Activated T-helper 2 cell treated with anti-CD3 and anti-CD28 coated beads, Interferon-gamma antibody, Interleukin-2, Interleukin-4, amounts not matched to agents 10 μg/mL and 5 μg/mL and 100 μg/mL, durations not matched to agents 14 hours and 24 hours and 36 hours (primary cell): ENCODE measurements around the gene CASZ1. TPM values are rescaled to one million over a fixed set of nuclear protein-coding genes. Genes with fewer than 3 reads are reported as not detected.

Source experiments
- DNase-seq: peaks from one replicate; pipeline ENCODE4 v3.0.0; 2021; ENCODE audit warnings: low spot score
- H3K27ac Mint-ChIP-seq: one replicate; pipeline ENCODE4 v1.8.0; 2021; ENCODE audit warnings: mixed read lengths
- H3K27me3 Mint-ChIP-seq: one replicate; pipeline ENCODE4 v1.8.0; 2021; ENCODE audit warnings: low read depth, mixed read lengths
- H3K36me3 Mint-ChIP-seq: one replicate; pipeline ENCODE4 v1.8.0; 2021; ENCODE audit warnings: low read depth, mixed read lengths
- H3K4me1 Mint-ChIP-seq: one replicate; pipeline ENCODE4 v1.8.0; 2021; ENCODE audit warnings: low read depth, mixed read lengths
- H3K4me3 Mint-ChIP-seq: one replicate; pipeline ENCODE4 v1.8.0; 2021; ENCODE audit warnings: low read depth, mild to moderate bottlenecking, moderate library complexity, mixed read lengths
- H3K9me3 Mint-ChIP-seq: one replicate; pipeline ENCODE4 v1.8.0; 2021; ENCODE audit warnings: mixed read lengths
- intact Hi-C: fragments of 100-400 bp; cut with micrococcal nuclease; formaldehyde crosslinking; loops from one replicate; pipeline ENCODE4 v1.15.1; 2023
- total RNA-seq: library from RNA; stranded (reverse); gene quantifications from 2 replicates; pipeline ENCODE4 v1.2.3, GENCODE V29; 2022

Gene CASZ1
- total RNA-seq, 1 donor from 2014 or later: 9.9 TPM

DNA sequence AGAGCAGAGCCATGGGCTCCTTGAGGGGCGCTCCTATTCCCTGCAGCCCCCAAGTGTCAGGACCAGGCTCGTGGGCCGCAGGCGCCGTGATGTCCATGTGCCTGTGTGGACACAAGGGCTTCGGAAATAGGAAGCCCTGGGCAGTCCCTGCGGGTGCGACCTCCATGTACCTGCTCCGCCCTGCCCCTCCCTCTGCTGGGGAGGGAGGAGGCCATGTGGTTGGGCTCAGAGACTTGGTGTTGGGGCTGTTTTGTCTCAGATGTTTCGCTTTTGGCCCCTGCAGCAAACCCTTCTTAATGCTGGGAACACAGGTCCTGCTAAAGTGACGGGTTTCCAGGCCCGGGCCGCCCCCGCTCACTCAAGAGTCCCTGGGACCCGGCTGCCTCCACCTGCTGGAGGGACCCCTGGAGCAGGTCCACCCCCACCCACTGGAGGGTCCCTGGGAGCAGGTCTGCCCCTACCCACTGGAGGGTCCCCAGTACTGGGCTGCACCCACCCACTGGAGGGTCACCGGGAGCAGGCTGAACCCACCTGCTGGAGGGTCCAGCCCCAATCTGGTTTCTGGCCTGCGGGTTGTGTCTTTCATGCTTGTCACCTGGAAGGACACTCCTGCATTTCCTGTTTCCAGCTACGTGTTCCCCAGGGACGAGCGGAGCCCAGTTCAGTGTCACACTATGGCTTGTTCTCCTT lies 165.2 kb downstream of the CASZ1 start:
- intact Hi-C loops: no loop called here
- no peak overlapping the region for H3K27ac Mint-ChIP-seq

DNA sequence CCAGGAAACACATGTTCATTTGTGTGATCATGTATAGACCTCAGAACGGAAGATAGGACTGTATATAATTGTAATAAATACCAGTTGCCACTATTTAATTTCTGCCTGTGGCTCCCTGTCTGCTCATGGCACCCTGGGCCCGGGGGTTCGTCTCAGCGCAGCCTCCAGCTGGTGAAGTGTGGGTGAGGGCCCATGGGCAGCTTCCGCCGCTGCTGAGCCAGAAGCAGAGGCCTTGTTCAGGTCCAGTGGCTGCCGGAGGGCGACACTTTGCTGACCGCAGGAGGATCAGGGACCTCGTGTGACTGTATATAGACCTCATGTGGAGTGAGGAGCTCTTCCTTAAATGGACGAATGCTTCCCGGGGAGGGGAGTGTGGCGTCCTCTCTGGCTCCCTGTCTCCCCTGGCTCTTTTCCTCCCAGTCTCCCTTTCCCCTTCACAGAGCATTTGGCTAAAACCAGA lies 165.8 kb downstream of the CASZ1 start:
- no peaks in the 10 kb centered on the region for H3K36me3 Mint-ChIP-seq
- intact Hi-C loops: no loop called here
- DNase-seq: no peak
- no peaks in the 10 kb centered on the region for H3K27me3 Mint-ChIP-seq
- no peaks in the 10 kb centered on the region for H3K9me3 Mint-ChIP-seq
- no peak overlapping the region for H3K27ac Mint-ChIP-seq
- H3K4me1 Mint-ChIP-seq: no peaks in the 10 kb centered on the region
- H3K4me3 Mint-ChIP-seq: no peak overlapping the region

More for the DNA sequence above, 165.2 kb downstream of the CASZ1 start:
- DNase-seq: no peak
- H3K27me3 Mint-ChIP-seq: no peaks in the 10 kb centered on the region
- H3K4me1 Mint-ChIP-seq: no peaks in the 10 kb centered on the region
- no peaks in the 10 kb centered on the region for H3K36me3 Mint-ChIP-seq
- no peak overlapping the region for H3K4me3 Mint-ChIP-seq
- H3K9me3 Mint-ChIP-seq: no peaks in the 10 kb centered on the region

DNA sequence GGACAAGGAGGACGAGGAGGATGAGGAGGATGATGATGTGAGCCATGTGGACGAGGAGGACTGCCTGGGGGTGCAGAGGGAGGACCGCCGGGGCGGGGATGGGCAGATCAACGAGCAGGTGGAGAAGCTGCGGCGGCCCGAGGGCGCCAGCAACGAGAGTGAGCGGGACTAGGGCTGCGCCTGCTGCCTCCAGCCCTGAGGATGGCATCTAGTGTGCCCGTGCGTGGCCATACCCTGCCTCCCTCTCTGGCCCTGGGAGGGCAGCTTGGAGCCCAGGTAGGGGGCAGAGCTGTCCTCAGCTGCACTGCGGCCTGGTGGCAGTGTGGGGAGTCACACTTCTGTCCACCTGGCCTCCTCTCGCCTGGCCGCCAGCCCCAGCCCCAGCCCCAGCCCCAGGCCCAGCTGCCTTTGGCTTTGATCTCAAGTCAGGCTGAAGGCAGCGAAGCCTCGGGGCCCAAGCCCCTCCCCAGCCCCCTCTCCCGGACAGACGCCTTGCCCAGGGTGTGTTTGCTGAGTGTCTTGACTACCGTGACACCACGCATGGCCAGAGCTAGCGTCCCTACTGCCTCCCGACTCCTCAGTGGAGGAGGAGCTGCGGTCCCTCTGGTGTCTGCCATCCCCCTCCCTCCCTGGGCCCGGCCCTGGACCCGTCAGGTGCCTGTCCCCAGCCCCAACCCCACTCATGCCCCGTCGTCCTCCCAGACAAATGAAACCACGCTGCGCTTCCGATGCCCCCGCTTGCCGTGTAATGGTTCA lies 166.5 kb downstream of the CASZ1 start:
- intact Hi-C loops: no loop called here
- H3K4me1 Mint-ChIP-seq: no peaks in the 10 kb centered on the region
- H3K27ac Mint-ChIP-seq: no peak overlapping the region
- H3K36me3 Mint-ChIP-seq: no peaks in the 10 kb centered on the region
- H3K4me3 Mint-ChIP-seq: no peak overlapping the region
- DNase-seq: no peak
- H3K9me3 Mint-ChIP-seq: no peaks in the 10 kb centered on the region
- no peaks in the 10 kb centered on the region for H3K27me3 Mint-ChIP-seq

DNA sequence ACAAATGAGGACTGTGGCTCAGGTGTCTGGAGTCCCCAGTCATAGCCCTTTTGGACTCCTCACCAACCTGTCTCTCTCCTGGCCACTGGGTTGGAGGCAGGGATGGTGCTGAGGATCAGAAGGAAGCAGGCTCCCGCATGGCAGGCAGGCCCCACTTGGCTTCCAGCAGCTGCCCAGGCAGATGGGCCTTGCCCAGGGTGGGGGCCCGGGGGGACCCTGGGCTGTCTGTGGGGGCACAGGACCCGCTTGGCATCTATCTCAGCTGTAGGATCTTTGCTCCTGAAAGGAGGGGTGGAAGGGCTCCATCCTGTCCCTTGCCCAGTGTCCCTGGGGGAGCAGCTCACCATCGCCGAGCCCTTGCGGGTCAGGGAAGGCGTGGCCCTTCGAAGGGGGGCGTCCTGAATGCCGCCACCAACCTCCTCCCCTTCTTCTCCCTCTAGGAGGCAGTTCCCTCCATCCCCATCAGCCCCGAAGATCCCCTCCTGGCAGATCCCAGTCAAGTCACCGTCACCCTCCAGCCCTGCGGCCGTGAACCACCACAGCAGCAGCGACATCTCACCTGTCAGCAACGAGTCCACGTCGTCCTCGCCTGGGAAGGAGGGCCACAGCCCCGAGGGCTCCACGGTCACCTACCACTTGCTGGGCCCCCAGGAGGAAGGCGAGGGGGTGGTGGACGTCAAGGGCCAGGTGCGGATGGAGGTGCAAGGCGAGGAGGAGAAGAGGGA lies 167.2 kb downstream of the CASZ1 start:
- Mint-ChIP-seq H3K27ac (no peak overlapping the region), H3K36me3 (no peaks in the 10 kb centered on the region), H3K9me3 (no peaks in the 10 kb centered on the region), H3K27me3 (no peaks in the 10 kb centered on the region), H3K4me3 (no peak overlapping the region), H3K4me1 (no peaks in the 10 kb centered on the region)
- DNase-seq: no peak
- intact Hi-C loops: no loop called here

DNA sequence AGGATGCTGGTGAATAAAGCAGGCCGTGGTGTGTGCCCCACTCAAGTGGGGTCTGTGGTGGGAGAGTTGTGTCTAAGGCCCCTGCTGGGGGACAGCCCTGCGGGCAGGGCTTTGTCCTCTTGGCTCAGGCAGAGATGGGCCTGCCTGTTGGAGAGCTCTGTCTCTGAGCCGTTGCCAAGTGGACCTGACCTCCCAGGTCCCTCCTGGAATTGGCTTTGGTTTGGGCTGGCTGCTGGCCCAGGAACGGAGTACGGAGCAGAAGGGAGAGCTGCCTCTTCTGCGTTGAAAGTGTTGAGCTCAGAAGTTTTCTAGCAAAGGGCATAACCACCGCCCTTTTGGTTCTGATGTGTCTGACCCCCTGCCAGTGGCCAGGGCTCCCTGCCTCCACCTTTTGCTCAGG lies 167.8 kb downstream of the CASZ1 start:
- intact Hi-C loops: no loop called here
- no peak for DNase-seq
- Mint-ChIP-seq H3K9me3 (no peaks in the 10 kb centered on the region), H3K27me3 (no peaks in the 10 kb centered on the region), H3K4me3 (no peak overlapping the region), H3K36me3 (no peaks in the 10 kb centered on the region), H3K4me1 (no peaks in the 10 kb centered on the region), H3K27ac (no peak overlapping the region)

DNA sequence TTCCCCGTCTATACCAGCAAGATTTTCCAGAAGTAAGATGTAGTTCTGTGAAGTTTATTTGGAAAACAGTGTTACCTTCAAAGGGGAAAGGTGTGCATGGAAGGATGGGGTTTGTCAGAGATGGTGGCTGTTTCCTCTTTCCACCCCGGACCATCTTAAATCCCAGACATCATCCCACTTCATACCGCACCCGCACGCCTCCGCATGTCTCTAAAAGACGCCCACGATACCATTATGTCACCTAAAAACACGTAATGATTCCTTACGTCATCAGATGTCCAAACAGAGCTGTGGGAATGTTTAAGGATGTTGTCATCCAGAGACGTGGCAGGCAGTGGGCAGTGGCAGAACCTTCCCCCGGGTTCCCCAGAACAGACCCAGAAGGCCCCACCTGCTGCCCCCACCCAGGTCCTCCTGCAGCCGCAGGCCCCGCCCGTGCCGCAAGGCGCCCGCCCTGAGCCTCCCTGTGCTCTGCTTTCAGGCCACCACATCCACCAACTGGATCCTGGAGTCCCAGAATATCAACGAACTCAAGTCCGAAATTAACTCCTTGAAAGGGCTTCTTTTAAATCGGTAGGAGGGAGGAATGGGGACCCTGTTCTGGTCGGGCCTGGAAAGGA lies 169.5 kb downstream of the CASZ1 start:
- H3K4me3 Mint-ChIP-seq: no peak overlapping the region
- H3K4me1 Mint-ChIP-seq: no peaks in the 10 kb centered on the region
- no peaks in the 10 kb centered on the region for H3K27me3 Mint-ChIP-seq
- H3K9me3 Mint-ChIP-seq: no peaks in the 10 kb centered on the region
- no peaks in the 10 kb centered on the region for H3K36me3 Mint-ChIP-seq
- no peak for DNase-seq
- intact Hi-C loops: no loop called here
- H3K27ac Mint-ChIP-seq: no peak overlapping the region

DNA sequence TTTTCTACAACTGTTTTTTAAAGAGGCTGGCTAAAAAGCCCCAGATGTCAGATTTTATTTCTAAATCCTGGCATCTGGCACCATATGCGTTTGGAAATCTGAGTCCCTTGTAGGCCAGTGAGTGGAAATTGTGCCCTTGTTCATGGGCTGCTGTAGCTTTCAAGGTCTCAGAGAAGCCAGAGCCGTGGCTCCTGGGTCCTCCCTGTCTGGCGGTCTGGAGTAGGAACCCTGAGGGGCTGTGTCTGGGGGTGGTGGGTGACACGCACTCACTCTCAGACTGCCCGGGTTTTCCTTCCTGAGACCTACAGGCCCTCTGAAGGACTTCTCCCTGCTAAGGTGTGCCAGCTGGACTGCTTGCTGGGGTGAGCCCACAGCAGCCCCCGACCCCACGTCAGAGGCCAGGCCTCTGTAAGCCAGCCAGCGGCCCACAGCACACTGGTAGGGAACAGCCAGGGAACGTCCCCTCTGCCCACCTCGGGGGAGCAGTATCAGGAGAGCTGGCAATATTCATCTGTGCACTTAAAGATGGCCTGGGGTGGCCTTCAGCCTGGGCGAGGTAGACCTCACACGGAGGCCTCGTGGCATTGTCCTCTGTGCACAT lies 170.2 kb downstream of the CASZ1 start:
- Mint-ChIP-seq H3K9me3 (no peaks in the 10 kb centered on the region), H3K4me1 (no peaks in the 10 kb centered on the region), H3K27me3 (no peaks in the 10 kb centered on the region), H3K27ac (no peak overlapping the region), H3K4me3 (no peak overlapping the region), H3K36me3 (no peaks in the 10 kb centered on the region)
- no peak for DNase-seq
- intact Hi-C loops: no loop called here

DNA sequence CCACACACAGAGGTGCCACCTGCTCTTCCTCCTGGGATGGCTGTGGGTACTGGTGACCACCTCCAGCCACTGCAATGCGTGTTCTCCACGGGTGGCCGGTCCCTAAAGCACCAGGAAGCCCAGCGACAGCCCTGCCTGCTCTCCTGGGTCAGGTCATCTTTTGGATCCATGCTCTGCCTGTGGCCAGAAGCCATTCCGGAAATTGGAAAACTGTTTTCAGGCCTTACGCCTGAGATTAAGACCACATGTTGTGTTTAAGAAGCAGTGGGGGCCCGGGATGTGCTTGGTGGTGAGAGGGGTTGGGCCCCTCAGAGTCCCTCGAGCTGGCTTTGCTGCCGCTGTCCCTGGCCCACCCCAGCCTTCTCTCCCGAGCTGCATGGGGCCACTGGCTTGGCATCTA lies 170.9 kb downstream of the CASZ1 start:
- intact Hi-C loops: no loop called here
- H3K27me3 Mint-ChIP-seq: no peaks in the 10 kb centered on the region
- H3K27ac Mint-ChIP-seq: no peak overlapping the region
- no peaks in the 10 kb centered on the region for H3K4me1 Mint-ChIP-seq
- no peaks in the 10 kb centered on the region for H3K9me3 Mint-ChIP-seq
- no peak for DNase-seq
- H3K4me3 Mint-ChIP-seq: no peak overlapping the region
- no peaks in the 10 kb centered on the region for H3K36me3 Mint-ChIP-seq

DNA sequence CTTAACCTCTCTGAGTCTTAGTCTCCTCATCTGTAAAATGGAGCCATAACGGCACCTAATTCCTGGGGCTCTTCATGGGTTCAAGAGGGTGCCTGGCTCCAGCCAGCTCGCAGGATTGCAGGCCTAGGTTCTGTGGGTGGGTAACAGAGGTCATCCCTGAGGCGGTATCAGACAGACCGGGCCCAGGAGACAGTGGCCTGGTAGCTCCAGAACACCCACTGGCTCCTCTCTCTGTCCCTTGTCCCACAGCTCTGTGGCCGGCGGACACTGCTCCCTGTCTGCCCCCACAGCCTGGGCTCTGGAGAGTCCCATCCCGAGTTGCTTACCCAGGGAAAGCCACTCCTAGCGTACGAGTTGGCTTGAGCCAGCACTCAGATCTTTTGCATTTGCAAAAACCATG lies 171.4 kb downstream of the CASZ1 start:
- H3K4me3 Mint-ChIP-seq: no peak overlapping the region
- H3K36me3 Mint-ChIP-seq: no peaks in the 10 kb centered on the region
- no peak for DNase-seq
- intact Hi-C loops: no loop called here
- no peaks in the 10 kb centered on the region for H3K9me3 Mint-ChIP-seq
- no peaks in the 10 kb centered on the region for H3K4me1 Mint-ChIP-seq
- no peak overlapping the region for H3K27ac Mint-ChIP-seq
- H3K27me3 Mint-ChIP-seq: no peaks in the 10 kb centered on the region

DNA sequence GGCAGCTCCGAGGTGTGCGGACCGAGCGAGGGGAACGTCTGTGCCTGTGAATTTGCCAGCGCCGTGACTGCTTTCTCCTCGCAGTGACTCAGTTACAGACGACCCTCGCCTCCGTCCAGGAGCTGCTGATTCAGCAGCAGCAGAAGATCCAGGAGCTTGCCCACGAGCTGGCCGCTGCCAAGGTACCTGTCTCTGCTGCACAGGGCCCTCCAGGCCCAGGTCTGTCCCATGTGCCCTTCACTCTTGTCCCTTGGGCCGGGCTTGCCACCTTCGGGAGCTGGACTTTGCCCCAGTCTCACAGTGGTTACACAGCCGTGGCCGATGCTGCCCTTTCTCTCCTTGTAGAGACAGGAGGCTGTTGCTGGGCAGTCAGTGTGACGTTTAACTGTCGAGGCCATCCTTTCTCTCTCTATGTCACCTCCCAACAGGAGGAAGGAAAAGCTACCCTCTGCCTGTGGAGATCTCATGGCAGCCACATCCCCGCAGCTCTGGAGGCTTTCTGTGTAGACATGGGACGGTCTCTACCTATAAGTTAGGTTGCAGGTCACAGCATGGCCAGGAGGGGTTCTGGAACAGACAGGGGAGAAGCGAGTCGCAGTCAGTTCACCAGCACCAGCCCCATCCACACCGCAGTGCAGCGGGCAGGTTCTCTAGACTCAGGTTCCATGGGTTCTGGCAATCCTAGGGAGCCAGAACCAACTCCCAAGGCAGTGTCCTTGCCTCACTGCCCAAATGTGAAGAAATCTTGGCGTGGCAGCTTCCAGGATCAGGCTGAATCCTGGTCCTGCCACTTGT lies 172.0 kb downstream of the CASZ1 start:
- no peak for DNase-seq
- H3K9me3 Mint-ChIP-seq: no peaks in the 10 kb centered on the region
- no peaks in the 10 kb centered on the region for H3K27me3 Mint-ChIP-seq
- H3K27ac Mint-ChIP-seq: no peak overlapping the region
- H3K4me1 Mint-ChIP-seq: no peaks in the 10 kb centered on the region
- no peak overlapping the region for H3K4me3 Mint-ChIP-seq
- intact Hi-C loops: no loop called here
- no peaks in the 10 kb centered on the region for H3K36me3 Mint-ChIP-seq

DNA sequence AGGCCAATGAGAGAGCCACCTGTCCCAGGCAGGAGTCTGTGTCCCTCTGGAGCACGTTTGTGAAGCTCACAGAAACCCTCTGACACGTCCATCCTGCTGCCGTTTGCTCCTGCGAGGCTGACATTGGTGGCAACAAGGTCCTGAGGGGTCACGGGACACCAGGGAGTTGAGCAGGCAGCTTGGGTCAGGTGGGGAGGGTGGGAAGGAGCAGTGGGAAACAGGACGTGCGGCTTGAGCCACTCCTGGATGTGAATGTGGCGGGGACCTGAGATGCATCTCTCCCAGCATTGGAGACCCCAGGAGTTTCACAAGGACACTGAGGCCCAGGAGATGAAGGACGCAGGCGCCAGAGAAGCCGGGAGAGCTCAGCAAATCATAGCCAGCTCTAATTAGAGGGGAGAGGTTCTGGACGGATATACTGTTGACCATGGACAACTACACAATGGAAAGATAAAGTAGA lies 172.7 kb downstream of the CASZ1 start:
- H3K4me1 Mint-ChIP-seq: no peaks in the 10 kb centered on the region
- no peak for DNase-seq
- no peaks in the 10 kb centered on the region for H3K9me3 Mint-ChIP-seq
- intact Hi-C loops: no loop called here
- no peak overlapping the region for H3K27ac Mint-ChIP-seq
- H3K36me3 Mint-ChIP-seq: no peaks in the 10 kb centered on the region
- H3K27me3 Mint-ChIP-seq: no peaks in the 10 kb centered on the region
- no peak overlapping the region for H3K4me3 Mint-ChIP-seq
